Epithelial cell of proximal tubule (primary cell): ENCODE measurements around the gene UBASH3A. TPM values are rescaled to one million over a fixed set of nuclear protein-coding genes. Genes with fewer than 3 reads are reported as not detected.

Source experiments
- DNase-seq: peaks from one replicate; pipeline ENCODE4 v3.0.0-alpha.2; 2011; ENCODE audit warnings: low read depth
- H3K4me3 ChIP-seq: 2 replicates; pipeline ENCODE4 v1.5.1; 2011; ENCODE audit warnings: low read depth, mild to moderate bottlenecking, low read length
- CTCF ChIP-seq: conservative IDR thresholded peaks from 2 replicates; pipeline ENCODE4 v1.5.1; 2012; ENCODE audit warnings: low read depth, mild to moderate bottlenecking, low read length
- total RNA-seq: library from RNA; depleted of rRNA; stranded (reverse); fragments of >200 nt; gene quantifications from 2 replicates; pipeline ENCODE4 v1.2.3, GENCODE V29; 2015

UBASH3A gene
- total RNA-seq, 1 donor from 2014 or later: not detected

- H3K4me3 ChIP-seq: no peak overlapping the region
- no peak for DNase-seq
- no peak for TF ChIP-seq CTCF
Observed at GRCh38 chr21:42445311-42445710, 41.6 kb downstream of the UBASH3A start.

GRCh38 chr21:42446531-42446930 lies 42.8 kb downstream of the UBASH3A start:
- TF ChIP-seq CTCF: no peak
- H3K4me3 ChIP-seq: no peak overlapping the region
- no peak for DNase-seq

GRCh38 chr21:42447182-42447581 lies 43.5 kb downstream of the UBASH3A start:
- no peak overlapping the region for H3K4me3 ChIP-seq
- no peak for TF ChIP-seq CTCF
- DNase-seq: no peak

- no peak overlapping the region for H3K4me3 ChIP-seq
- no peak for DNase-seq
- no peak for TF ChIP-seq CTCF
Observed at GRCh38 chr21:42447732-42448131, 44.0 kb downstream of the UBASH3A start.

- TF ChIP-seq CTCF: no peak
- no peak for DNase-seq
Observed at GRCh38 chr21:42448686-42449085, 45.0 kb downstream of the UBASH3A start.

GRCh38 chr21:42451941-42452340 lies 48.2 kb downstream of the UBASH3A start:
- no peak for DNase-seq
- TF ChIP-seq CTCF: no peak
- no peak overlapping the region for H3K4me3 ChIP-seq

More at GRCh38 chr21:42448686-42449085, 45.0 kb downstream of the UBASH3A start:
- no peak overlapping the region for H3K4me3 ChIP-seq

- no peak for TF ChIP-seq CTCF
- DNase-seq: no peak
- no peak overlapping the region for H3K4me3 ChIP-seq
Observed at GRCh38 chr21:42452401-42453223, 48.9 kb downstream of the UBASH3A start.
